Ovary (tissue), 9 donors: ENCODE results near the gene MCM5. TPM values are rescaled to one million over a fixed set of nuclear protein-coding genes. Genes with fewer than 3 reads are reported as not detected.
A peak's percentile ranks its signal among the peaks of the same experiment; 100 is the strongest.

Experiments
- DNase-seq, 5 donors: peaks; one replicate each; pipeline ENCODE4 v3.0.0-alpha.2; 2019 to 2020
- H3K27ac ChIP-seq, 2 donors: fragments of 200-600 bp; one replicate each; pipeline versions ENCODE4 v1.5.1 to v1.8.0; 2019 to 2022
- H3K27me3 ChIP-seq: fragments of 200-600 bp; one replicate; pipeline ENCODE4 v1.8.0; 2022
- H3K36me3 ChIP-seq: fragments of 200-600 bp; sonication (generic); one replicate; pipeline ENCODE4 v1.5.1; 2019
- H3K4me1 ChIP-seq: one replicate; pipeline ENCODE4 v1.8.1; 2013; ENCODE audit warnings: mild to moderate bottlenecking, moderate library complexity; ENCODE audit not compliant: insufficient read depth
- H3K4me3 ChIP-seq: fragments of 200-600 bp; sonication (generic); one replicate; pipeline ENCODE4 v1.5.1; 2017
- H3K9me3 ChIP-seq, 2 donors: fragments of 200-600 bp in 1 of 2; sonication (generic) in 1 of 2; one replicate each; pipeline versions ENCODE4 v1.5.1 to v1.8.1; 2013 to 2019; ENCODE audit warnings: mild to moderate bottlenecking in 1 of 2, moderate library complexity in 1 of 2
- EP300 ChIP-seq: sonication (generic); formaldehyde crosslinking; IDR thresholded peaks from one replicate; pipeline ENCODE4 v1.6.1; 2017; ENCODE audit warnings: antibody characterized with exemption
- POLR2A ChIP-seq: fragments of 450-650 bp; IDR thresholded peaks from one replicate; pipeline ENCODE4 v1.6.1; 2017; ENCODE audit warnings: antibody characterized with exemption, mild to moderate bottlenecking, moderate library complexity
- WGBS, 3 donors: extraction: QIAGEN DNeasy Blood & Tissue Kit in 1 of 3; methylation state at CpG; one replicate each; pipeline versions ENCODE4 v1.1.5 to v1.1.7; 2013 to 2017; 5-methylcytosine and 5-hydroxymethylcytosine counted together
- intact Hi-C, 4 donors: fragments of 100-400 bp; cut with DNase I; formaldehyde crosslinking; loops; one replicate each; pipeline versions ENCODE4 v1.11.0 to v1.15.1; 2022 to 2023
- polyA plus RNA-seq, 2 donors: library from polyadenylated mRNA; stranded (reverse); fragments of 200-250 nt in 1 of 2; fragments of 350-450 nt in 1 of 2; fragmentation: Illumina TruSeq in 1 of 2; extraction: RNeasy Lipid Tissue Mini Kit (QIAGEN cat#74804) in 1 of 2; gene quantifications; one replicate each; pipeline ENCODE4 v1.2.3, GENCODE V29; 2013 to 2014
- total RNA-seq, 7 donors: library from RNA; depleted of rRNA in 2 of 7; stranded (reverse); fragments of >200 nt in 2 of 7; fragmentation: NEBNext Ultra II Directional in 3 of 7; extraction: Animal tissue kit (Norgen Biotek cat#: 25700) in 3 of 7; gene quantifications; one replicate each; pipeline versions ENCODE4 v1.1.0 to v1.2.4, GENCODE V29; 2016 to 2023
- TF ChIP-seq, protein P1 (sequence below), 3 donors: fragments of 450-650 bp in 2 of 3; fragments of 200-600 bp in 1 of 3; IDR thresholded peaks; one replicate each; pipeline versions ENCODE4 v1.5.1 to v1.8.0; 2016 to 2022; ENCODE audit warnings: antibody characterized with exemption in 3 of 3, mild to moderate bottlenecking in 1 of 3
- donor health status: DM: no; HTN: no; CAD: no; lungs with moderate emphysema.
- donor health status: DM: no; HTN: no; CAD: no.
- donor health status: Bipolar disorder and iron deficiency.
- donor health status: DM: yes; HTN: yes; CAD: no.
- donor health status: DM: no; HTN: no; CAD: no.
- donor health status: DM: yes; HTN: yes; CAD: no.

MCM5 gene
- total and polyA plus RNA-seq, 9 donors = 6.6 to 42.5 (median 39.1) TPM

GRCh38 chr22:35426801-35427140, 26.8 kb downstream of the MCM5 start:
- Histone ChIP-seq H3K4me1 (no peaks in the 10 kb centered on the region), H3K9me3 (no peaks in the 10 kb centered on the region), H3K27me3 (no peaks in the 10 kb centered on the region), H3K36me3 (no peaks in the 10 kb centered on the region), H3K27ac (no peak overlapping the region), H3K4me3 (no peak overlapping the region)
- TF ChIP-seq, protein P1, sequence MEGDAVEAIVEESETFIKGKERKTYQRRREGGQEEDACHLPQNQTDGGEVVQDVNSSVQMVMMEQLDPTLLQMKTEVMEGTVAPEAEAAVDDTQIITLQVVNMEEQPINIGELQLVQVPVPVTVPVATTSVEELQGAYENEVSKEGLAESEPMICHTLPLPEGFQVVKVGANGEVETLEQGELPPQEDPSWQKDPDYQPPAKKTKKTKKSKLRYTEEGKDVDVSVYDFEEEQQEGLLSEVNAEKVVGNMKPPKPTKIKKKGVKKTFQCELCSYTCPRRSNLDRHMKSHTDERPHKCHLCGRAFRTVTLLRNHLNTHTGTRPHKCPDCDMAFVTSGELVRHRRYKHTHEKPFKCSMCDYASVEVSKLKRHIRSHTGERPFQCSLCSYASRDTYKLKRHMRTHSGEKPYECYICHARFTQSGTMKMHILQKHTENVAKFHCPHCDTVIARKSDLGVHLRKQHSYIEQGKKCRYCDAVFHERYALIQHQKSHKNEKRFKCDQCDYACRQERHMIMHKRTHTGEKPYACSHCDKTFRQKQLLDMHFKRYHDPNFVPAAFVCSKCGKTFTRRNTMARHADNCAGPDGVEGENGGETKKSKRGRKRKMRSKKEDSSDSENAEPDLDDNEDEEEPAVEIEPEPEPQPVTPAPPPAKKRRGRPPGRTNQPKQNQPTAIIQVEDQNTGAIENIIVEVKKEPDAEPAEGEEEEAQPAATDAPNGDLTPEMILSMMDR (IDR thresholded peaks at IDR 0.05) = no peak
- TF ChIP-seq EP300 (no peak), POLR2A (no peak)
- 86 to 94% (median 92%) methylated on average over 5 of the region's 5 CpGs for WGBS, 3 donors
- intact Hi-C loops = loop anchor here in 3 of 4 donors (5.0 to 10.0 kb wide), 2 partner anchors 72 to 74 kb away; no protein-coding TSS in a partner anchor
- no peak for DNase-seq

- Histone ChIP-seq H3K9me3 (no peaks in the 10 kb centered on the region), H3K36me3 (no peaks in the 10 kb centered on the region), H3K4me1 (no peaks in the 10 kb centered on the region), H3K27me3 (no peaks in the 10 kb centered on the region), H3K4me3 (no peak overlapping the region), H3K27ac (peak overlapping the region in 1 of 2 donors; percentile 33)
- TF ChIP-seq, protein P1 (IDR thresholded peaks at IDR 0.05) = peak; percentile 98
- TF ChIP-seq POLR2A = no peak
- no peak for TF ChIP-seq EP300
- intact Hi-C loops = loop anchor here (2.0 to 10.0 kb wide), 6 partner anchors 151 to 694 kb away; partner anchors contain the start of gene MB (in 1 of the 4)
- peak; percentile 89 to 95 (median 94) for DNase-seq
- 3 to 4% (median 4%) methylated on average over 14 of the region's 14 CpGs for WGBS, 3 donors
These were observed 31.0 kb downstream of the MCM5 start for GRCh38 chr22:35430897-35431322.

DNA sequence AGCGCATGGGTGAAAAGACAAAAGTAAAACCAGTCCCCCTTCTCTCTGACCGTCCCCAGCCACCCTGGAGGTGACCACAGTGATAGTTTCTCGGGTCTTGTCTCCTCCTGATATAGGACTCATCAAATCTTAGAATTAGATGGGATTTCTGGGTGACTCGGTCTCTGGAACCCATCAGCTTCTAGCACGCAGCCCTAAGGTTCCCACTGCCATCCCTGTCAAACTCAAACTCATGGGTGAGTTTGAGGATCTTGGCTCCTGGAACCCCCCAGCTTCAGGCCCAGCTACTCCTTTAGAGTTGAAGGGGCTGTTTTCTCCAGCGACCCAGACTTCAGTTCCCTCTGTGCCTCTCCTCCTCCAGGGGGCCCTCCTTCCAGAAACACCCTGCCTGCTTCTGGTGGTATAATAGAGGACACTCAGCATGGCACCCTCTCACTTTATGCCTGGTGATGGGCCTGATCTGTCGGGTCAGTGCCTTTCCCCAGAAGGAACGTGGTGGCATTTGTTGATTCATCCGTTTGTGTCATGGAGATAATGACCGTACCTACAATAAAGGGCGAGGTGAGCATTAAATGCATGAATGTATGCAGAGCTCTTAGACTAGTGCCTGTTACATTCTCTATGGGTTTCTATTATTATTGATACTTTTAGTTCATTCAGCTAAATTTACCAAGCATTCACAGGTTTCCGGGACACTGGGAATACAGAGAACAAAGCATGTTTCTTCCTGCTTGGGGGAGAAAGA, 31.7 kb downstream of the MCM5 start:
- intact Hi-C loops = loop anchor here (2.0 to 10.0 kb wide), 6 partner anchors 151 to 693 kb away; partner anchors contain the start of gene MB (in 1 of the 4)
- peak overlapping the region in 1 of 2 donors; percentile 33 for H3K27ac ChIP-seq
- no peaks in the 10 kb centered on the region for H3K4me1 ChIP-seq
- DNase-seq = no peak
- no peaks in the 10 kb centered on the region for H3K9me3 ChIP-seq
- H3K27me3 ChIP-seq = no peaks in the 10 kb centered on the region
- WGBS, 3 donors = 84 to 95% (median 90%) methylated on average over 12 of the region's 12 CpGs
- H3K4me3 ChIP-seq = no peak overlapping the region
- no peaks in the 10 kb centered on the region for H3K36me3 ChIP-seq
- TF ChIP-seq EP300 = no peak
- TF ChIP-seq, protein P1 (IDR thresholded peaks at IDR 0.05) = no peak
- no peak for TF ChIP-seq POLR2A

- no peak overlapping the region for H3K27ac ChIP-seq
- intact Hi-C loops = loop anchor here in 3 of 4 donors (5.0 to 10.0 kb wide), 4 partner anchors 150 to 692 kb away; partner anchors contain the start of gene MB (in 1 of the 3)
- WGBS, 3 donors = 92 to 94% (median 94%) methylated on average over 13 of the region's 13 CpGs
- no peaks in the 10 kb centered on the region for H3K9me3 ChIP-seq
- no peaks in the 10 kb centered on the region for H3K36me3 ChIP-seq
- no peaks in the 10 kb centered on the region for H3K27me3 ChIP-seq
- TF ChIP-seq, protein P1 (IDR thresholded peaks at IDR 0.05) = no peak
- TF ChIP-seq POLR2A (no peak), EP300 (no peak)
- no peaks in the 10 kb centered on the region for H3K4me1 ChIP-seq
- no peak for DNase-seq
- H3K4me3 ChIP-seq = no peak overlapping the region
These were observed 32.4 kb downstream of the MCM5 start for GRCh38 chr22:35432228-35432905.
